ENCODE results near the gene CREB5.

DNA sequence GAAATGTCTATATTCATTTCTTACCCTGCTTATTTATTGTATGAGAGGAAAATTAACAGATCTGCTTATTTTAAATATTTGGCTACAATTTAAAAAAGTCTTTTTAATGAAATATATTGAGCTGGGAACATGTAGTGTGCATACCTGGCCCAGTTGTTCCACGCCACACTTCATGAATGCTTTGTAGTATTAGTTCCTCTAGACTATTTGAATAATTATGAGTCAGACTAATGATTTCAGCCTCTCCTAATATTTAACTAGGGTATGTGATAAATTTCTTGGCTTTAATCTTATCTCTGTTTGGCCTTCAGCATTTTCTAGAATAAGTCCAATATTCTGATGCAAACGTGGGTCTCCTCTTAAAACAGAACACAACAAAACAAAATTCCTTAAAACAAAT is 226.6 kb downstream of the CREB5 start:
- no peak for TF ChIP-seq POLR2A (IDR thresholded peaks at IDR 0.05)
- TF ChIP-seq, protein P1, sequence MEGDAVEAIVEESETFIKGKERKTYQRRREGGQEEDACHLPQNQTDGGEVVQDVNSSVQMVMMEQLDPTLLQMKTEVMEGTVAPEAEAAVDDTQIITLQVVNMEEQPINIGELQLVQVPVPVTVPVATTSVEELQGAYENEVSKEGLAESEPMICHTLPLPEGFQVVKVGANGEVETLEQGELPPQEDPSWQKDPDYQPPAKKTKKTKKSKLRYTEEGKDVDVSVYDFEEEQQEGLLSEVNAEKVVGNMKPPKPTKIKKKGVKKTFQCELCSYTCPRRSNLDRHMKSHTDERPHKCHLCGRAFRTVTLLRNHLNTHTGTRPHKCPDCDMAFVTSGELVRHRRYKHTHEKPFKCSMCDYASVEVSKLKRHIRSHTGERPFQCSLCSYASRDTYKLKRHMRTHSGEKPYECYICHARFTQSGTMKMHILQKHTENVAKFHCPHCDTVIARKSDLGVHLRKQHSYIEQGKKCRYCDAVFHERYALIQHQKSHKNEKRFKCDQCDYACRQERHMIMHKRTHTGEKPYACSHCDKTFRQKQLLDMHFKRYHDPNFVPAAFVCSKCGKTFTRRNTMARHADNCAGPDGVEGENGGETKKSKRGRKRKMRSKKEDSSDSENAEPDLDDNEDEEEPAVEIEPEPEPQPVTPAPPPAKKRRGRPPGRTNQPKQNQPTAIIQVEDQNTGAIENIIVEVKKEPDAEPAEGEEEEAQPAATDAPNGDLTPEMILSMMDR (IDR thresholded peaks at IDR 0.05 in 4 of 5, conservative IDR thresholded peaks at IDR 0.05 in 1 of 5): no peak

All from gastrocnemius medialis (tissue), 4 donors.